ENCODE measurements around the gene DCC. TPM values are rescaled to one million over a fixed set of nuclear protein-coding genes. Genes with fewer than 3 reads are reported as not detected.

The DCC gene
- total RNA-seq, 4 donors from 2014 or later = 0.94 TPM; not detected in 3

DNA sequence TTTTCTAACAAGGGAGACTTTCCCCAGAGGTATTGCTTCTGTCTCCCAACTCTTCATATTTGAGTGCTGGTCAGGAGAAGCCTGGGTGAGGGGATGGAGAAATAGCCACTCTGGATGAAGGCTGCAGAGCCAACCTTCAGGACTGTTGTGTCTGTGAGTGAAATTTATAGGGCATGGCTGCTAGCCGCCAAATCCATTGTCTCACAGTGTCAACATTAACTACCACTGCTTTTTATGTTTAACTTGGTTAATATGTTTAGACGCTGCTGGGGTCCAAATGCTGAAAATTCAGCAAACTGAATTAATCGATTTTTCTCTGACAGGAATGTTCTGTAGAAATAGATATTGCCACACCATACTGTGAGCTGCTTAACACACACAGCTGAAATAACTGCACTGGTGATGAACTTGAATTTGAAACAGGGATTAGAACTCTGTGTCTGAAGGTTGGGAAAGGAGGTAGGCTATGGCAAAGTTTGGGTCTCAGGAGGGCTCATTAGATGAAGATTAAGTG, 281.0 kb downstream of the DCC start:
- 89 to 92% methylated on average over 3 of the region's 3 CpGs for WGBS, 2 donors
- TF ChIP-seq POLR2A (IDR thresholded peaks at IDR 0.05) = no peak
- TF ChIP-seq, protein P1, sequence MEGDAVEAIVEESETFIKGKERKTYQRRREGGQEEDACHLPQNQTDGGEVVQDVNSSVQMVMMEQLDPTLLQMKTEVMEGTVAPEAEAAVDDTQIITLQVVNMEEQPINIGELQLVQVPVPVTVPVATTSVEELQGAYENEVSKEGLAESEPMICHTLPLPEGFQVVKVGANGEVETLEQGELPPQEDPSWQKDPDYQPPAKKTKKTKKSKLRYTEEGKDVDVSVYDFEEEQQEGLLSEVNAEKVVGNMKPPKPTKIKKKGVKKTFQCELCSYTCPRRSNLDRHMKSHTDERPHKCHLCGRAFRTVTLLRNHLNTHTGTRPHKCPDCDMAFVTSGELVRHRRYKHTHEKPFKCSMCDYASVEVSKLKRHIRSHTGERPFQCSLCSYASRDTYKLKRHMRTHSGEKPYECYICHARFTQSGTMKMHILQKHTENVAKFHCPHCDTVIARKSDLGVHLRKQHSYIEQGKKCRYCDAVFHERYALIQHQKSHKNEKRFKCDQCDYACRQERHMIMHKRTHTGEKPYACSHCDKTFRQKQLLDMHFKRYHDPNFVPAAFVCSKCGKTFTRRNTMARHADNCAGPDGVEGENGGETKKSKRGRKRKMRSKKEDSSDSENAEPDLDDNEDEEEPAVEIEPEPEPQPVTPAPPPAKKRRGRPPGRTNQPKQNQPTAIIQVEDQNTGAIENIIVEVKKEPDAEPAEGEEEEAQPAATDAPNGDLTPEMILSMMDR (IDR thresholded peaks at IDR 0.05) = no peak
- no peak for DNase-seq
- no peak overlapping the region for H3K27ac ChIP-seq
- no peaks in the 10 kb centered on the region for H3K4me1 ChIP-seq
- no peaks in the 10 kb centered on the region for H3K27me3 ChIP-seq
- no peaks in the 10 kb centered on the region for H3K36me3 ChIP-seq
- no peaks in the 10 kb centered on the region for H3K9me3 ChIP-seq
- H3K4me3 ChIP-seq (replicated peaks in 1 of 3) = no peak overlapping the region
- intact Hi-C loops (cut with DNase I) = no loop called here

DNA sequence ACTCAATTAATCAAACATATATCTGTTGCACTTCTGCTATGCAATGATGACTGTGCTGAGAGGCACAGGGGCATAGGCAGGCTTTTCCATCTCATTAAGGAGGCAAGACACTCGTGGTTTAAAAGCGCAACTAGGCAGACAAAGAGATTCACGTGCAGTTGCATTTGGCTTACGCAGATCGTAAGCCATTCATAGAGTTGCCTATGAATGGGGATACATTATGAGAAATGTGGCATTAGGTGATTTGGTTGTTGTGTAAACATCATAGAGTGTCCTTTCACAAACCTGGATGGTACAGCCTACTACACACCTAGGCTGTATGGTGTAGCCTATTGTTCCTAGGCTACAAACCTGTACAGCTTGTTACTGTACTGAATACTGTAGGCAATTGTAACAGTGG, 284.7 kb downstream of the DCC start:
- H3K9me3 ChIP-seq = no peaks in the 10 kb centered on the region
- TF ChIP-seq POLR2A (IDR thresholded peaks at IDR 0.05) = no peak
- TF ChIP-seq, protein P1 (IDR thresholded peaks at IDR 0.05) = no peak
- H3K4me1 ChIP-seq = no peaks in the 10 kb centered on the region
- intact Hi-C loops (cut with DNase I) = no loop called here
- H3K4me3 ChIP-seq (replicated peaks in 1 of 3) = no peak overlapping the region
- WGBS, 2 donors = 74 to 78% methylated on average over 5 of the region's 5 CpGs
- no peak overlapping the region for H3K27ac ChIP-seq
- no peaks in the 10 kb centered on the region for H3K27me3 ChIP-seq
- H3K36me3 ChIP-seq = no peaks in the 10 kb centered on the region
- no peak for DNase-seq

DNA sequence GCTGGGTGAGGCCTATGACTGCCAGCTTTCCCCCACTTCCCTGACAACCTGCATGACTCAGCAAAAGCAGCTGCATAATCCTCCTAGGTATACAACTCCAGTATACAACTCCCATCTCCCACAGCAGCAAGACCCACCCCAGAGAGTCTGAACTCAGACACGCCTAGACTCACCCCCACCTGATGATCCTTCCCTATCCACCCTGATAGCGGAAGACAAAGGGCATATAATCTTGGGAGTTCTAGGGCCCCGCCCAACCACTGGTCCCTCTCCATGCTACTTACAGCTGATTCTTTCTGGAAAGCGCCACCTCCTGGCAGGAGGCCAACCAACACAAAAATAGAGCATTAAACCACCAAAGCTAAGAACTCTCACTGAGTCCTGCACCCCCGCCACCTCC, 296.5 kb downstream of the DCC start:
- WGBS, 2 donors = 92 to 96% methylated on average over 5 of the region's 5 CpGs
- no peaks in the 10 kb centered on the region for H3K27me3 ChIP-seq
- DNase-seq = no peak
- H3K4me1 ChIP-seq = no peaks in the 10 kb centered on the region
- no peaks in the 10 kb centered on the region for H3K9me3 ChIP-seq
- no peak overlapping the region for H3K4me3 ChIP-seq (replicated peaks in 1 of 3)
- intact Hi-C loops (cut with DNase I) = no loop called here
- H3K36me3 ChIP-seq = no peaks in the 10 kb centered on the region
- TF ChIP-seq, protein P1 (IDR thresholded peaks at IDR 0.05) = no peak
- no peak for TF ChIP-seq POLR2A (IDR thresholded peaks at IDR 0.05)
- H3K27ac ChIP-seq = no peak overlapping the region

DNA sequence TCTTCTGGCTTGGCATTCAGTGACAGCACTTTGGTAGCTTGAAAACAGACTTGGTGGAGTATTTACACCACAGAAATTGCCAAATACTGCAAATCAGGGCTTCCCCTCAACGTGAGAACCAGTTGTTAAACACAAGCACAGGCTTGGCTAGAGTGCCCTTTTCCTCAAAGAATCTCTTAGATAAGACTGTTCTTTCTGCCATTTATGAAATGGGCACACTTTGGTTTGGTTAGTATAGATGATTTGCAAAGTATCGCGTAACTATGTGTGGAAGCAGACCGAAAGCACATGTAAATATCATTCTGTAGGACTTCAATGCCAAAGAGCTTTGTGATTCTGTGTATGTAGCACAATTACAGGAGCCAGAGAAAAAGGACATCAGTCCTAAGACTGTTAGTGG, 308.2 kb downstream of the DCC start:
- intact Hi-C loops (cut with DNase I) = no loop called here
- TF ChIP-seq POLR2A (IDR thresholded peaks at IDR 0.05) = no peak
- TF ChIP-seq, protein P1 (IDR thresholded peaks at IDR 0.05) = no peak
- no peak overlapping the region for H3K4me3 ChIP-seq (replicated peaks in 1 of 3)
- H3K36me3 ChIP-seq = no peaks in the 10 kb centered on the region
- 86 to 90% methylated on average over 4 of the region's 4 CpGs for WGBS, 2 donors
- no peak for DNase-seq
- H3K27ac ChIP-seq = no peak overlapping the region
- no peaks in the 10 kb centered on the region for H3K9me3 ChIP-seq
- no peaks in the 10 kb centered on the region for H3K27me3 ChIP-seq
- H3K4me1 ChIP-seq = no peaks in the 10 kb centered on the region

DNA sequence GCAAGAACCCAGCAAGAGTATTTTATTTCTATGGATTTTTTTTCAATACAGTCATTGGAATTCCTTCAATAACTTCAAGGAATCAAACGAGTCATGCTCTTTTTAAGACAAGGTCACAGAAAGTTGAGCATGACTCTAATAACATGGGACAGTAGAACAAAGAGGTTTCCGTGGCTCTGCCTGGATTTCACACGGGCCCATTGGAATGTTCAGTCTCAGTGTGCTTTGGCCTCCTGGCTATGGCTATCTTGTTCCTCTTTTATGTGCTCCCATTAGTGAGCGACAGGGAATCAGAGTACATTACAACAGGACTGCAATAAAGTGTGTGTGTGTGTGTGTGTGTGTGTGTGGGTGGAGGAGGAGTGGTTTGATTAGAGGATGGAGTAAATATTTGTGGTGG, 312.4 kb downstream of the DCC start:
- H3K9me3 ChIP-seq = no peaks in the 10 kb centered on the region
- intact Hi-C loops (cut with DNase I) = no loop called here
- TF ChIP-seq, protein P1 (IDR thresholded peaks at IDR 0.05) = no peak
- TF ChIP-seq POLR2A (IDR thresholded peaks at IDR 0.05) = no peak
- no peak overlapping the region for H3K27ac ChIP-seq
- no peak overlapping the region for H3K4me3 ChIP-seq (replicated peaks in 1 of 3)
- 44 to 49% methylated on average over 4 of the region's 4 CpGs for WGBS, 2 donors
- H3K36me3 ChIP-seq = no peaks in the 10 kb centered on the region
- DNase-seq = no peak
- no peaks in the 10 kb centered on the region for H3K4me1 ChIP-seq
- H3K27me3 ChIP-seq = no peaks in the 10 kb centered on the region

Measured in thyroid gland (tissue), 4 donors.